ENCODE measurements around the gene DDX23. TPM values are rescaled to one million over a fixed set of nuclear protein-coding genes. Genes with fewer than 3 reads are reported as not detected.
"Not testable (repeated sequence)": the region's sequence is repeated elsewhere in the genome, so short reads cannot be mapped to it uniquely, and the experiment has no call there.

Gene DDX23
- total and polyA plus RNA-seq, 4 donors, result 36.6 to 86.7 (median 61.7) TPM

GRCh38 chr12:48875944-48876515 is 24.1 kb upstream of the DDX23 start:
- no peaks in the 10 kb centered on the region for H3K9me3 ChIP-seq (ENCODE audit: control insufficient read depth in 4 of 4, insufficient read depth in 3 of 4, low read length in 3 of 4)
- no peaks in the 10 kb centered on the region for H3K36me3 ChIP-seq (ENCODE audit: control insufficient read depth in 4 of 4, insufficient read depth in 4 of 4, low read length in 4 of 4)
- no peaks in the 10 kb centered on the region for H3K4me1 ChIP-seq (ENCODE audit: control insufficient read depth in 5 of 5, insufficient read depth in 5 of 5, low read length in 5 of 5)
- H3K9ac ChIP-seq (ENCODE audit: insufficient read depth in 1 of 2, low read length in 2 of 2), result no peak overlapping the region
- DNase-seq, result peak in 1 of 3 donors; percentile 23
- H3K4me3 ChIP-seq, result no peak overlapping the region
- no peak for ATAC-seq (ENCODE audit: insufficient read depth, low FRiP score)
- H3K27ac ChIP-seq (ENCODE audit: low read depth in 1 of 2, low read length in 1 of 2), result no peak overlapping the region
- no peak for TF ChIP-seq CTCF (IDR thresholded peaks at IDR 0.05; ENCODE audit: control extremely low read depth, extremely low read depth)
- 63 to 93% methylated on average over 4 of the region's 4 CpGs for WGBS, 2 donors
- H3K27me3 ChIP-seq (ENCODE audit: control insufficient read depth in 3 of 3, insufficient read depth in 3 of 3, low read length in 2 of 3), result peaks cover 0 to 3% (median 0%) of the 10 kb centered on the region in 3 donors

- not testable (repeated sequence) for H3K36me3 ChIP-seq (ENCODE audit: control insufficient read depth in 4 of 4, insufficient read depth in 4 of 4, low read length in 4 of 4); H3K4me3 ChIP-seq; H3K4me1 ChIP-seq (ENCODE audit: control insufficient read depth in 5 of 5, insufficient read depth in 5 of 5, low read length in 5 of 5); H3K9me3 ChIP-seq (ENCODE audit: control insufficient read depth in 4 of 4, insufficient read depth in 3 of 4, low read length in 3 of 4); H3K9ac ChIP-seq (ENCODE audit: insufficient read depth in 1 of 2, low read length in 2 of 2); H3K27ac ChIP-seq (ENCODE audit: low read depth in 1 of 2, low read length in 1 of 2); ATAC-seq (ENCODE audit: insufficient read depth, low FRiP score); H3K27me3 ChIP-seq (ENCODE audit: control insufficient read depth in 3 of 3, insufficient read depth in 3 of 3, low read length in 2 of 3); DNase-seq
- WGBS, 2 donors, result 90 to 95% methylated on average over 8 of the region's 8 CpGs
These were observed 21.6 kb upstream of the DDX23 start for GRCh38 chr12:48873534-48873933.

GRCh38 chr12:48873096-48873495 is 21.1 kb upstream of the DDX23 start:
- no peaks in the 10 kb centered on the region for H3K36me3 ChIP-seq (ENCODE audit: control insufficient read depth in 4 of 4, insufficient read depth in 4 of 4, low read length in 4 of 4)
- no peak for DNase-seq
- no peaks in the 10 kb centered on the region for H3K27me3 ChIP-seq (ENCODE audit: control insufficient read depth in 3 of 3, insufficient read depth in 3 of 3, low read length in 2 of 3)
- no peak for TF ChIP-seq CTCF (IDR thresholded peaks at IDR 0.05; ENCODE audit: control extremely low read depth, extremely low read depth)
- WGBS, 2 donors, result 85 to 88% methylated on average over 4 of the region's 4 CpGs
- no peak overlapping the region for H3K27ac ChIP-seq (ENCODE audit: low read depth in 1 of 2, low read length in 1 of 2)
- H3K4me1 ChIP-seq (ENCODE audit: control insufficient read depth in 5 of 5, insufficient read depth in 5 of 5, low read length in 5 of 5), result no peaks in the 10 kb centered on the region
- H3K9ac ChIP-seq (ENCODE audit: insufficient read depth in 1 of 2, low read length in 2 of 2), result no peak overlapping the region
- ATAC-seq (ENCODE audit: insufficient read depth, low FRiP score), result no peak
- H3K9me3 ChIP-seq (ENCODE audit: control insufficient read depth in 4 of 4, insufficient read depth in 3 of 4, low read length in 3 of 4), result no peaks in the 10 kb centered on the region
- H3K4me3 ChIP-seq, result no peak overlapping the region

- 75% methylated on average over 2 of the region's 2 CpGs for WGBS, 2 donors
- DNase-seq, result peak in 1 of 3 donors; percentile 34
- peak overlapping the region in 1 of 2 donors; percentile 23 for H3K9ac ChIP-seq (ENCODE audit: insufficient read depth in 1 of 2, low read length in 2 of 2)
- H3K4me3 ChIP-seq, result no peak overlapping the region
- no peak for ATAC-seq (ENCODE audit: insufficient read depth, low FRiP score)
- H3K36me3 ChIP-seq (ENCODE audit: control insufficient read depth in 4 of 4, insufficient read depth in 4 of 4, low read length in 4 of 4), result no peaks in the 10 kb centered on the region
- no peaks in the 10 kb centered on the region for H3K9me3 ChIP-seq (ENCODE audit: control insufficient read depth in 4 of 4, insufficient read depth in 3 of 4, low read length in 3 of 4)
- no peak for TF ChIP-seq CTCF (IDR thresholded peaks at IDR 0.05; ENCODE audit: control extremely low read depth, extremely low read depth)
- H3K27me3 ChIP-seq (ENCODE audit: control insufficient read depth in 3 of 3, insufficient read depth in 3 of 3, low read length in 2 of 3), result peaks cover 0 to 7% (median 0%) of the 10 kb centered on the region in 3 donors
- H3K27ac ChIP-seq (ENCODE audit: low read depth in 1 of 2, low read length in 1 of 2), result no peak overlapping the region
- peaks cover 0 to 8% (median 0%) of the 10 kb centered on the region in 5 donors for H3K4me1 ChIP-seq (ENCODE audit: control insufficient read depth in 5 of 5, insufficient read depth in 5 of 5, low read length in 5 of 5)
These were observed 17.2 kb upstream of the DDX23 start for GRCh38 chr12:48869191-48869590.
